Suprapubic skin (tissue), 4 donors: ENCODE results near the gene AMDHD1. TPM values are rescaled to one million over a fixed set of nuclear protein-coding genes. Genes with fewer than 3 reads are reported as not detected.
A peak's percentile ranks its signal among the peaks of the same experiment; 100 is the strongest.

Experiments used
- DNase-seq, 2 donors: peaks; one replicate each; pipeline ENCODE4 v3.0.0-alpha.2; 2019; ENCODE audit warnings: low spot score in 2 of 2
- H3K27ac ChIP-seq: fragments of 200-600 bp; sonication (generic); one replicate; pipeline ENCODE4 v1.5.1; 2019
- H3K27me3 ChIP-seq: fragments of 200-600 bp; sonication (generic); one replicate; pipeline ENCODE4 v1.5.1; 2019
- H3K36me3 ChIP-seq: fragments of 200-600 bp; sonication (generic); one replicate; pipeline ENCODE4 v1.5.1; 2019
- H3K4me1 ChIP-seq: fragments of 200-600 bp; sonication (generic); one replicate; pipeline ENCODE4 v1.5.1; 2019
- H3K4me3 ChIP-seq: fragments of 200-600 bp; sonication (generic); one replicate; pipeline ENCODE4 v1.5.1; 2019; ENCODE audit warnings: mild to moderate bottlenecking
- H3K9me3 ChIP-seq: fragments of 200-600 bp; sonication (generic); one replicate; pipeline ENCODE4 v1.5.1; 2019
- EP300 ChIP-seq: sonication (generic); formaldehyde crosslinking; IDR thresholded peaks from one replicate; pipeline ENCODE4 v1.6.1; 2017; ENCODE audit warnings: antibody characterized with exemption
- POLR2A ChIP-seq, 2 donors: fragments of 450-650 bp; IDR thresholded peaks; one replicate each; pipeline ENCODE4 v1.6.1; 2017; ENCODE audit warnings: antibody characterized with exemption in 2 of 2, mild to moderate bottlenecking in 2 of 2, moderate library complexity in 2 of 2
- POLR2AphosphoS5 ChIP-seq, 3 donors: sonication (generic); formaldehyde crosslinking; IDR thresholded peaks; one replicate each; pipeline ENCODE4 v1.6.1; 2017; ENCODE audit warnings: antibody characterized with exemption in 3 of 3
- WGBS: methylation state at CpG from one replicate; pipeline ENCODE4 v1.1.5; 2018; 5-methylcytosine and 5-hydroxymethylcytosine counted together
- total RNA-seq, 4 donors: library from RNA; depleted of rRNA; stranded (reverse); fragments of >200 nt; gene quantifications; one replicate each; pipeline ENCODE4 v1.1.0, GENCODE V29; 2016
- TF ChIP-seq, protein P1 (sequence below), 2 donors: fragments of 200-600 bp in 1 of 2; fragments of 450-650 bp in 1 of 2; sonication (generic) in 1 of 2; IDR thresholded peaks; one replicate each; pipeline ENCODE4 v1.5.1; 2016 to 2019; ENCODE audit warnings: antibody characterized with exemption in 2 of 2, mild to moderate bottlenecking in 1 of 2, moderate library complexity in 1 of 2

Gene AMDHD1
- total RNA-seq, 4 donors from 2014 or later: 0.73 to 1.8 (median 1.2) TPM

DNA sequence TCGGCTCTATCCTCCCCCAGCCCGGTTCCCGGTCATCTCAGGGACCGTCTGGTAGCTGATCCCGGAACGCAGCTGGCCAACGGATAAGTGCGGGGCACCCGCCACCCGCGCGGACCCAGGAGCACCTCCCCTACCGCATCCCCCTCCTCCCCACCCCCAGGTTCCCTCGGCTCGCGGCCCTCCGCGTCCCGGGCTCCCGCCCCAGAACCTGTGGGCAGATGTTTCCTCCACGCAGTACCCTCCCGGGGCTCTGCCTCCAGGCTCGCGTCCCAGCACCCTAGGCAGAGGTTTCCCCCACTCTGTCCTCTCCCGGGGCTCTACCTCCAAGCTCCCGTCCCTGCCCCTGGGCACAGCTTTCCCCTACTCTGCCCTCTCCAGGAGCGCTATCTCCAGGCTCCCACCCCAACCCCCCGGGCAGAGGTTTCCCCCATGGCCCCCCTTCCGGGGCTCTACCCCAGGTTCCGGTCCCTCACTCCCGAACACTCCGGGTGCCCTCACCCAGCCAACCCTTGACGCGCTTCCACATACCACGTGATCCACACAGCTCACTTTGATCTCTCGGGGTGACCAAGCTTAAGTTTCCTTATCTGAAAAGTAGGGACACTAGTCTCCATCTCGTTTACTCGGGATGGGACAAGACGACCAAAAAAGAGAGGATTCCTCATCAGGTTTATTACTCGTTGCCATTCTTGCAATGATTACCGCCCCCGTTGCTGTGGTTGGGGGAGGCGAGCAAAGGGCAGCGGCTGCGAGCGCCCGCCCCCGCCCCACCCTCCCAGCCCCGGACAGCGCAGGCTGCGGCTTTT, 404 bp upstream of the AMDHD1 start, which contains the start of gene CCDC38:
Gene CCDC38 (minus strand): TSS at position 91 of the 806 bp plus-strand sequence. CDS start 6,105 bp downstream, outside the sequence.
- no peaks in the 10 kb centered on the region for H3K36me3 ChIP-seq
- TF ChIP-seq POLR2AphosphoS5 (IDR thresholded peaks at IDR 0.05) (no peak), POLR2A (IDR thresholded peaks at IDR 0.05) (no peak), EP300 (no peak)
- TF ChIP-seq, protein P1, sequence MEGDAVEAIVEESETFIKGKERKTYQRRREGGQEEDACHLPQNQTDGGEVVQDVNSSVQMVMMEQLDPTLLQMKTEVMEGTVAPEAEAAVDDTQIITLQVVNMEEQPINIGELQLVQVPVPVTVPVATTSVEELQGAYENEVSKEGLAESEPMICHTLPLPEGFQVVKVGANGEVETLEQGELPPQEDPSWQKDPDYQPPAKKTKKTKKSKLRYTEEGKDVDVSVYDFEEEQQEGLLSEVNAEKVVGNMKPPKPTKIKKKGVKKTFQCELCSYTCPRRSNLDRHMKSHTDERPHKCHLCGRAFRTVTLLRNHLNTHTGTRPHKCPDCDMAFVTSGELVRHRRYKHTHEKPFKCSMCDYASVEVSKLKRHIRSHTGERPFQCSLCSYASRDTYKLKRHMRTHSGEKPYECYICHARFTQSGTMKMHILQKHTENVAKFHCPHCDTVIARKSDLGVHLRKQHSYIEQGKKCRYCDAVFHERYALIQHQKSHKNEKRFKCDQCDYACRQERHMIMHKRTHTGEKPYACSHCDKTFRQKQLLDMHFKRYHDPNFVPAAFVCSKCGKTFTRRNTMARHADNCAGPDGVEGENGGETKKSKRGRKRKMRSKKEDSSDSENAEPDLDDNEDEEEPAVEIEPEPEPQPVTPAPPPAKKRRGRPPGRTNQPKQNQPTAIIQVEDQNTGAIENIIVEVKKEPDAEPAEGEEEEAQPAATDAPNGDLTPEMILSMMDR (IDR thresholded peaks at IDR 0.05): no peak
- H3K4me1 ChIP-seq: peaks cover 13% of the 10 kb centered on the region
- peak within 1 kb of the TSS; percentile 86 for H3K27ac ChIP-seq
- H3K9me3 ChIP-seq: no peaks in the 10 kb centered on the region
- H3K27me3 ChIP-seq: no peaks in the 10 kb centered on the region
- H3K4me3 ChIP-seq: peak within 1 kb of the TSS; percentile 92
- DNase-seq: peak; percentile 88 to 89
- under 1% methylated on average over 28 of the region's 51 CpGs for WGBS

DNA sequence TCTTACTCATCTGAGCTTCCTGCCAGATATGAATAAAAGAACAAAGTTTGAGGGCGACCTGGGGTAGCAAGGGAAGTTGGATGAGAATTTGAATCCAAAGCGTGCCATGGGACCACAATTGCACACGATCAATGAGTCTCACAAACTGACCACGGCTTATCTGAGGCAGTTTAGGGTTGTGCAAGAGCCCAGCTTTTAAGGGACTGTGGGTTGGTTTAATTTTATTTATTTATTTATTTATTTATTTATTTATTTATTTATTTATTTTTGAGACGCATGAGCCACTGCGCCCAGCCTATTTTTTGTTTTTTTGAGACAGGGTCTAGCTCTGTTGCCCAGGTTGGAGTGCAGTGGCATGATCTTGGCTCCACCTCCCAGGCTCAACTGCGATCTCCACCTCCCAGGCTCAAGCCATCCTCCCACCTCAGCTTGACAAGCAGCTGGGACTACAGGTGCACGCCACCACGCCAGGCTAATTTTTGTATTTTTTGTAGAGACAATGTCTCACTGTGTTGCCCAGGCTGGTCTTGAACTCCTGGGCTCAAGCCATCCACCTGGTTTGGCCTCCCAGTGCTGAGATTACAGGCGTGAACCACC, 1.1 kb downstream of the AMDHD1 start:
- no peak for DNase-seq
- H3K4me1 ChIP-seq: peaks cover 13% of the 10 kb centered on the region
- 76% methylated on average over 10 of the region's 10 CpGs for WGBS
- H3K4me3 ChIP-seq: no peak overlapping the region
- no peak overlapping the region for H3K27ac ChIP-seq
- no peaks in the 10 kb centered on the region for H3K9me3 ChIP-seq
- TF ChIP-seq POLR2AphosphoS5 (IDR thresholded peaks at IDR 0.05) (no peak), POLR2A (IDR thresholded peaks at IDR 0.05) (no peak)
- TF ChIP-seq, protein P1 (IDR thresholded peaks at IDR 0.05): no peak
- no peaks in the 10 kb centered on the region for H3K36me3 ChIP-seq
- H3K27me3 ChIP-seq: no peaks in the 10 kb centered on the region

DNA sequence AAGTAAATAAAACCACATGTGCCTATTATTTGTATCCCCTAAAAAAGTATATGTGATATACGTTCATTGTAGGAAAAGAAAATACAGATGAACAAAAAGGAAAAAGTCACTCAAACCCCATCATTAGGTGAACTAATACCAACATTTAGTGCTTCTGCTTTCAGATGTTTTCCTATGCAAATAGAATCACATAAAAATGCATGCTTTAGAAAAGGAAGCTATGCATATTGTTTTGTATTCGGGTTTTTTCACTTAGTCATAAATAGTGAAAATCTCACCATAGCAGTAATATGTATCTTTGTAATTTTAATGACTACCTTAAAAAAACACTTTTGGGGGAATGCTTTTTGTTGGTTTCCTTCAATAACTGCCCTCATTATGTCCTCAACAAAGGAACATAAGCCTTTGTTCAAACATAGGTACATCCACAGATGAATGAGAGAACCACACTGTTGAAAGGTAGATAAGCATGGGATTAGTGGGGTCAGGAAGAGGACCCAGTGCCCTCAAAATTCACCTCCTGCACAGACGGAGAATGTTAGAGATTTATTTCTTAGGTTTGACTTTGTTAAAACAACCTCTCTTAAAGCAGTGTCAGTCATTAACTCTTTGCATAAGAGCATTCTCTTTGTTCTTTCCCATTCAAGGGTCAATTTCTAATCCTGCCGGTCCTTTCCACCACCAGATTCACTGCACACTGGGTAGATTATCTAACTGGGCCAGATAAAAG, 6.5 kb downstream of the AMDHD1 start:
- no peak overlapping the region for H3K27ac ChIP-seq
- 60% methylated on average over 4 of the region's 4 CpGs for WGBS
- no peak overlapping the region for H3K4me3 ChIP-seq
- DNase-seq: no peak
- no peaks in the 10 kb centered on the region for H3K27me3 ChIP-seq
- H3K9me3 ChIP-seq: no peaks in the 10 kb centered on the region
- TF ChIP-seq EP300 (no peak), POLR2A (IDR thresholded peaks at IDR 0.05) (no peak), POLR2AphosphoS5 (IDR thresholded peaks at IDR 0.05) (no peak)
- TF ChIP-seq, protein P1 (IDR thresholded peaks at IDR 0.05): no peak
- H3K4me1 ChIP-seq: no peaks in the 10 kb centered on the region
- no peaks in the 10 kb centered on the region for H3K36me3 ChIP-seq

DNA sequence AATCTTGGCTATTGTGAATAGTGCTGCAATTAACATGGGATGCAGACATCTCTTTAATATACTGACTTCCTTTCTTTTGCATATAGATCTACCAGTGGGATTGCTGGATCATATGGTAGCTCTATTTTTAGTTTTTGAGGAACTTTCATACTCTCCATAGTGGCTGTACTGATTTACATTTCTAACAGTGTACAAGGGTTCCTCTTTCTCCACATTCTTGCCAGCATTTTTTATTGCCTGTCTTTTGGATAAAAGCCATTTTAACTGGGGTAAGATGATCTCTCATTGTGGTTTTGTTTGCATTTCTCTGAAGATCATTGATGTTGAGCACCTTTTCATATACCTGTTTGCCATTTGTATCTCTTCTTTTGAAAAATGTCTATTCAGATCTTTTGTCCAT, 8.4 kb downstream of the AMDHD1 start:
- no peak for DNase-seq

DNA sequence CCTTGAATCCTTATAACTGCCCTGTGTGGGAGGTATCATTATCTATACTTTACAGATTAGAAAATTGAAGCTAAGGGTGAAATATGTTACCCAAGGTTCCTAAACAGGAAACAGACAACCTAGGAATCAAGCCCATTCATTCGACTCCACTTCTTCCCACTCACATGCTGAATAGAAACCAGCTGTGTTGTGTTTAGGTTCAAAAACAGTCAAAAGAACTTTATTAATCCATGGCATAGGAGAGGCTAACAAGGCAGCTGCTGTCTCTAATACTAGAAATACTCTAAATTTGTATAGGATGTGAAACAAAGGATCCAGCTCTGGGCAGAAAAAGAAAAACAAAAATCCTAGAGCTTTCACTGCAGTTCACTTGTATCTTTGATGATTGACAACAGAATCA, 9.9 kb downstream of the AMDHD1 start:
- H3K9me3 ChIP-seq: no peaks in the 10 kb centered on the region
- DNase-seq: no peak
- TF ChIP-seq POLR2AphosphoS5 (IDR thresholded peaks at IDR 0.05) (no peak), EP300 (no peak), POLR2A (IDR thresholded peaks at IDR 0.05) (no peak)
- TF ChIP-seq, protein P1 (IDR thresholded peaks at IDR 0.05): no peak
- H3K27me3 ChIP-seq: no peaks in the 10 kb centered on the region
- H3K4me3 ChIP-seq: no peak overlapping the region
- WGBS: 35% methylated on average over 1 of the region's 1 CpG
- no peak overlapping the region for H3K27ac ChIP-seq
- H3K4me1 ChIP-seq: no peaks in the 10 kb centered on the region
- no peaks in the 10 kb centered on the region for H3K36me3 ChIP-seq

More for the DNA sequence above, 8.4 kb downstream of the AMDHD1 start:
- H3K9me3 ChIP-seq: no peaks in the 10 kb centered on the region
- H3K27ac ChIP-seq: no peak overlapping the region
- H3K36me3 ChIP-seq: no peaks in the 10 kb centered on the region
- H3K4me1 ChIP-seq: no peaks in the 10 kb centered on the region
- no peaks in the 10 kb centered on the region for H3K27me3 ChIP-seq
- H3K4me3 ChIP-seq: no peak overlapping the region
- no peak for TF ChIP-seq EP300
- no peak for TF ChIP-seq POLR2A (IDR thresholded peaks at IDR 0.05)
- no peak for TF ChIP-seq POLR2AphosphoS5 (IDR thresholded peaks at IDR 0.05)
